GM19025 (cell line): ENCODE data around the gene TARS2.

Source experiments
- ATAC-seq: cut with Tn5 transposase; IDR thresholded peaks from one replicate; pipeline ENCODE4 v1.9.1; 2021; ENCODE audit warnings: mild to moderate bottlenecking, low read depth, moderate library complexity; ENCODE audit not compliant: unreplicated experiment

TARS2 gene

GRCh38 chr1:150486966-150487762 is at the start of gene TARS2:
TSS of gene TARS2 (plus strand) at chr1:150487419. CDS start at chr1:150487451, 32 bp downstream.
- peak; percentile 99 for ATAC-seq

DNA sequence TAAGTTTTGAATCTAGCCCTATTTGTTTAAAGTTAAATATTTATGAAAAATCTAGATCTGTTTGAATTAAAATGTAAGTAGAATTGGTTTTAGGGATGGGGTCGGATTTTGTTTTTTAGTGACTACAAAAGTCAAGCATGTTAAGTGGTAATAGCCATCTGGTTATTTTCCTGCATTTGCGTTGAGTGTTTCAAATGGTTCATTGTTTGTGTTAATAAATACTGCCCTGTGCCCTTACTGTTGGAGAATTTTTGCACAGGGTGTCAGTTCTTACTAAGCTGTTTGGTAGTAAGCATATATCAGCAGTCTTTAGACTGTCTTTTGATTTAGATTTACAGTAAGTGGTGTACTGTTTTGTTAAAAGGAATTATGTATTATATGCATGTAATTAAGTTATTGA is 46.1 kb upstream of the TARS2 start:
- ATAC-seq: no peak

DNA sequence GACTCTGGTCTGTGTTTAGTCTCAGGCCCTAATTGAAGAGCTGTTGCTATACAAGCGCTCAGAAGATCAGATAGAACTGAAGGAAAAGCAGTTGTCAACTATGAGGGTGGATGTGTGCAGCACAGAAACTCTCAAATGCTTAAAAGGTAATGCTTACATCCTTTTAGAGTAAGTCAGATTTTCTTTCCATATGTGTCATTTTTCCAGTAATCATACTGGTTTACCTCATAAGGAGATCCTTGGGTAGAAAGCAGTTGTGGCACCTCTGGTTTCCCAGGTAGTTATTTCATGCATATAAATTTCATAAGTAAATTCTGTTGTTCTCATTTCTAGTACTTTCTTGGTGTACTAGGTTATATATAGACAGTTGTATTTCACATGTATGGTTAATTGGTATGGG is 43.0 kb upstream of the TARS2 start:
- ATAC-seq: no peak

DNA sequence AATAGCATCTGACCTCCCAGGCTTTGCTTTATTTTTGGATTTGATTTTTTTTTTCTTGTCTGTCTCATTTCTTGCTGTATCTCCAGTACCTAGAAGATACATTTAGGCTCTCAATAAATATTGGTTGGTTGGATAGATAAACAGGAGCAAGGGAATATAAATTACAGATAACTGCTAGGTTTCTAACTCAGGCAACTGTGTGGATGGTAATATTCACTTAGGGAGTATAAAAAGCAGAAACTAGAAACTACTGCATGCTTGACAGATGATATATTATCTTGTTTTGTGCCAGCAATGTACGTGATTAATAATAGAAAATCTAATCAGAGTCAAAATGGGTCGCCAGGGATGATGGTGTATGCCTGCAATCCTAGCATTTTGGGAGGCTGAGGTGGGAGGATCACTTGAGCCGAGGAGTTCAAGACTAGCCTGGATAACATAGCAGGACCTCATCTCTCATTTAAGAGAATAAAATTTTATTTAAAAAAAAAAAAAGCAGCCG is 31.0 kb upstream of the TARS2 start:
- ATAC-seq: no peak

- no peak for ATAC-seq
Measured at GRCh38 chr1:150464422-150464826, 22.8 kb upstream of the TARS2 start.

- ATAC-seq: no peak
Measured at GRCh38 chr1:150466964-150467363, 20.3 kb upstream of the TARS2 start.

DNA sequence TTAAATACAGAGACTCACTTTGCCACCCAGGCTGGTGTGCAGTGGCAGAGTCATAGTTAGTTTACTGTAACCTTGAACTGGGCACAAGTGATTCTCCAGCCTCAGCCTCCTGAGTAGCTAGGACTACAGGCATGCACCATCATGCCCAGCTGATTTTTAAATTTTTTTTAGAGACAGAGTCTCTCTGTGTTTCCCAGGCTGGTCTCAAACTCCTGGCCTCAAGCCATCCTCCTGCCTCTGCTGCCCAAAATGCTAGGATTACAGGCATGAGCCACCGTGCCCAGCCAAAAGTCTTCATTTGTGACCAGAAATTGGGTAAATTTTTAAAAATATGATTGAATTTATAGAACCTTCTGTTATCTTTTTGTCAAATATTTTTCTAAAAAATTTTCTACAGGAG is 17.9 kb upstream of the TARS2 start:
- ATAC-seq: no peak

- ATAC-seq: no peak
Measured at GRCh38 chr1:150472601-150473200, 14.5 kb upstream of the TARS2 start.

GRCh38 chr1:150473659-150474058 is 13.6 kb upstream of the TARS2 start:
- no peak for ATAC-seq

DNA sequence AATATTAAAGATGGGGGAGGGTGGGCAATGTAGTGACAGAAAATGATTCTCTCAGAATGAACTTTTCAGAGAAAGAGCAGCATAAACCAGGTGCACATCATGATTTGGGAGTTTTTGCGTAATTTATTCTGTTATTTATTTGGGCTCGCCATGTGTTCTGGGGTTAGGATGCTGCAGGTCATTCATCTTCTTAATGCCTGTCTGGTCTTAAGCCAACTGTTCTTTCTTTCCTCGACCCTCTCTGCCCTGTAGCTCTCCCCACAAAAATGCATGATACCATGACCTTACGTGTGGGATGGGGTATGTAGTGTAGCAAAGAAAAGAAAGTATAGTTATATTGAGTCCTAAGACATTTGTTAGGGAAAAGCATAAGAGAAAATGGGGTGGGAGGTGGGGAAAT is 12.3 kb upstream of the TARS2 start:
- ATAC-seq: no peak

DNA sequence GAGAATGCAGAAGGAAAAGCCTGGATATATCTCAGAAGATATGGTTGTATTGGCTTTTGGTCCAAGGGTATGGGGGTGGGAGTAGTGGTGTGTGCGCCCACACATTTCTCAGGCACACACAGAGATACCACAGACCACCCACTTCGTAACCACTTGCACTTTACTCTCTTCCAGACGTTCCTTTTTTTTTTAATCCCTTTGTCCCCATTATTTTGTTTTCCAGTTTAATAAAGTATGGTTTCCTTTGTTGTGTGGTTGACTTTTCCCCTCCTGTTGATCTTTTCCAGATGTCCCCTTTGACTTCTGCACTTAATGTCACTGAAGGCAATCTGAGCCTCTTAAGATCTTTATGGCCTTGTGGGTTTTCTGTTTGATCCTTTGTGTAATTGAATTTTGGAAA is 10.5 kb upstream of the TARS2 start:
- no peak for ATAC-seq

DNA sequence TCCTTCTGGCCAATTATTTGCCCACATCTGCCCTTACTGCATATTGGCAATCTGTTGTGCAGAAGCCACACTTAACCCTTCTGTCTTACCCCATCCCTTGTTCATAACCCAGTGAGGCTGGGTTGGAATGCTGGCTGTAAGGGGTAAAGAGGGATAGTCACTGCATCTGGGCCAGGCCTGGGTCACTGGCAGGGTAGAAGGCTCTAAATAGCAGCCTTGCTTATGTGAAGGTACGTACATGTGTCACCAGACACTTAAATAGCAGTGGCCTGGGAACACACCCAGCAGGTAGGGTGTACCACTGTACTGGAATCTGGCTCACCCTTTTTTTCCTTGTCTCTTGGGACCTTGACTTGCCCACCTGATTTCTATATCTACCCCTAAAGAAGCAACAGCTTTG is 9.9 kb upstream of the TARS2 start:
- ATAC-seq: no peak

DNA sequence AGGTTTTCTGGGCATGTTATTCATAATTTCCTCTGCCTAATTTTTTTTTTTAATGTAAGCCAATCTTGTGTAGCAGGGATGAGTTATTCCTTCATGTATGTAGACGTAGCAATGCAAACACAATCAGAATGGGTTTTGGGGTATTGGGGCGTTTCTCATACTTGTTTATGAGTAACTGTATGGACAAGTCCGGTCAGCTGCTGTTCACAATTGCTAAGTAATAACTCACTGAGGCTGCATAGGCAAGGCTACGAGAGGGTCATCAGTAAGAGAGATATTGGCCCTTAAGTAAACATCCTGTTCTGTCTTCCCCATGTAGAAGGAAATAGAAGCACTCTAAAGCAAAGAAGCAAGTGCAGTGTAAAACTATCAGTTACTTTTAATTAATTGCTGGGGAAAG is 9.5 kb upstream of the TARS2 start:
- ATAC-seq: no peak

- ATAC-seq: no peak
Measured at GRCh38 chr1:150479370-150479769, 7.8 kb upstream of the TARS2 start.

- no peak for ATAC-seq
Measured at GRCh38 chr1:150479927-150480352, 7.3 kb upstream of the TARS2 start.

- no peak for ATAC-seq
Measured at GRCh38 chr1:150484431-150484830, 2.8 kb upstream of the TARS2 start.

- ATAC-seq: no peak
Measured at GRCh38 chr1:150484861-150485260, 2.4 kb upstream of the TARS2 start.

DNA sequence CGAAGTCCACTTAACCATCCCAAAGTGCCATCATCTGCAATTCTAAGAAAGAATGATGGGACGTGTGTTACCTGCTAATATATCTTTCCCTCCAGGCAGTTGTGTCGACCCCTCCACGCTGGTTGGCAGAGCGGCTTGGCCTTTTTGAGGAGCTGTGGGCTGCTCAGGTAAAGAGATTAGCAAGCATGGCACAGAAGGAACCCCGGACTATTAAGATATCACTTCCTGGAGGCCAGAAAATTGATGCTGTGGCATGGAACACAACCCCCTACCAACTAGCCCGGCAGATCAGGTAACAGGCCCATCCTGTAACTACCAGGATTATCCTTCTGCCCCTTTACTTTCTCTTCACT is 520 bp downstream of the TARS2 start:
- ATAC-seq: no peak

DNA sequence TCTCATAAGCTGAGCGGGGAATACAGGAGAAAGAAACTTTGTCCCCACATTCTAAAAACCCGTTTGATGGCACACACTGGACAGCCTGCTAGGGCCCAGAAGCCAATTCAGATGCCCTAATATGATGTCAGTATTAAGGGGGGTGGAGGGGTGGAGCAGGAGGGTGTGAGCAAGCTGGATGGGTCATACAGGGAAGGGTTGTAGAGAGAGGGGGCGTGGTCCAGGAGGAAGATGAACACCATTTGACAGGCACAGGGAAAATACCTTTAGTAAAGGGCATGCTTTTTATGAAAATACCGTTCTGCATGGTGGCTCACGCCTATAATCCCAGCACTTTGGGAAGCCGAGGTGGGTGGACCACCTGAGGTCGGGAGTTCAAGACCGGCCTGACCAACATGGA is 6.0 kb downstream of the TARS2 start:
- no peak for ATAC-seq

- no peak for ATAC-seq
Measured at GRCh38 chr1:150498342-150498741, 11.1 kb downstream of the TARS2 start.

DNA sequence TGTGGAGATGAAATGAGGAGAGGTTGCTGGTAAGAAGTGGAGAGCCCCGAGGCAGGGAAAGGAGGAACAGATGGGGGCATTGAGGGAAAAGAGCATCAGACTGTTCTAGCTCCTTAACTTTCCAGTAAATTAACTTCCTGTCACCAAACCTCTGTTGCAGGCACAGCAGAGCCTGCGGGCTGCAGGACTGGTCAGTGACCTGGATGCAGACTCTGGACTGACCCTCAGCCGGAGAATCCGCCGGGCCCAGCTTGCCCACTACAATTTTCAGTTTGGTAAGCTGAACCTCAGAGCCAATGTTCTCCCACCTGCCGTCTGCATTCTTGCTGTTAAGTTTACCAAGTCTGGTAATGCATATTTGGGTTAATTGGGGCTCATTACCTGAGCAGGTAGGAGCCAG is 18.2 kb downstream of the TARS2 start:
- ATAC-seq: no peak
